Measurements from ENCODE around the gene CELSR1.
"Not testable (repeated sequence)": the region's sequence is repeated elsewhere in the genome, so short reads cannot be mapped to it uniquely, and the experiment has no call there.

The CELSR1 gene

GRCh38 chr22:46501265-46501664 is 36.2 kb downstream of the CELSR1 start:
- H2AFZ ChIP-seq (ENCODE audit: low read depth, low read length); H3K9me3 ChIP-seq (ENCODE audit: low read length); H3K36me3 ChIP-seq (ENCODE audit: insufficient read depth, low read length); H3K27me3 ChIP-seq (ENCODE audit: insufficient read depth, low read length); H3K4me3 ChIP-seq (ENCODE audit: low read length): not testable (repeated sequence)
- H3K4me1 ChIP-seq (ENCODE audit: insufficient read depth, low read length) = peaks cover 22% of the 10 kb centered on the region

GRCh38 chr22:46500201-46500600 is 37.2 kb downstream of the CELSR1 start:
- H3K4me3 ChIP-seq (ENCODE audit: low read length) = no peak overlapping the region
- no peaks in the 10 kb centered on the region for H3K9me3 ChIP-seq (ENCODE audit: low read length)
- H3K36me3 ChIP-seq (ENCODE audit: insufficient read depth, low read length) = no peaks in the 10 kb centered on the region
- H3K4me1 ChIP-seq (ENCODE audit: insufficient read depth, low read length) = peaks cover 22% of the 10 kb centered on the region
- H2AFZ ChIP-seq (ENCODE audit: low read depth, low read length) = no peak overlapping the region
- no peaks in the 10 kb centered on the region for H3K27me3 ChIP-seq (ENCODE audit: insufficient read depth, low read length)

GRCh38 chr22:46499805-46500189 is 37.6 kb downstream of the CELSR1 start:
- Histone ChIP-seq H3K4me1 (ENCODE audit: insufficient read depth, low read length) (peaks cover 22% of the 10 kb centered on the region), H3K9me3 (ENCODE audit: low read length) (no peaks in the 10 kb centered on the region), H3K27me3 (ENCODE audit: insufficient read depth, low read length) (no peaks in the 10 kb centered on the region), H3K4me3 (ENCODE audit: low read length) (peak overlapping the region; percentile 15), H3K36me3 (ENCODE audit: insufficient read depth, low read length) (no peaks in the 10 kb centered on the region), H2AFZ (ENCODE audit: low read depth, low read length) (no peak overlapping the region)

- no peaks in the 10 kb centered on the region for H3K9me3 ChIP-seq (ENCODE audit: low read length)
- no peaks in the 10 kb centered on the region for H3K36me3 ChIP-seq (ENCODE audit: insufficient read depth, low read length)
- no peaks in the 10 kb centered on the region for H3K27me3 ChIP-seq (ENCODE audit: insufficient read depth, low read length)
- H3K4me3 ChIP-seq (ENCODE audit: low read length) = no peak overlapping the region
- H2AFZ ChIP-seq (ENCODE audit: low read depth, low read length) = no peak overlapping the region
- H3K4me1 ChIP-seq (ENCODE audit: insufficient read depth, low read length) = peaks cover 4% of the 10 kb centered on the region
Measured at GRCh38 chr22:46491946-46492345, 45.5 kb downstream of the CELSR1 start.

- Histone ChIP-seq H2AFZ (ENCODE audit: low read depth, low read length) (no peak overlapping the region), H3K36me3 (ENCODE audit: insufficient read depth, low read length) (no peaks in the 10 kb centered on the region), H3K27me3 (ENCODE audit: insufficient read depth, low read length) (no peaks in the 10 kb centered on the region), H3K9me3 (ENCODE audit: low read length) (no peaks in the 10 kb centered on the region), H3K4me1 (ENCODE audit: insufficient read depth, low read length) (peaks cover 6% of the 10 kb centered on the region), H3K4me3 (ENCODE audit: low read length) (no peak overlapping the region)
Measured at GRCh38 chr22:46490538-46490937, 46.9 kb downstream of the CELSR1 start.

- Histone ChIP-seq H3K36me3 (ENCODE audit: insufficient read depth, low read length) (no peaks in the 10 kb centered on the region), H3K9me3 (ENCODE audit: low read length) (peaks cover 3% of the 10 kb centered on the region), H3K4me3 (ENCODE audit: low read length) (no peak overlapping the region), H3K27me3 (ENCODE audit: insufficient read depth, low read length) (no peaks in the 10 kb centered on the region), H3K4me1 (ENCODE audit: insufficient read depth, low read length) (peaks cover 27% of the 10 kb centered on the region), H2AFZ (ENCODE audit: low read depth, low read length) (no peak overlapping the region)
Measured at GRCh38 chr22:46486996-46487717, 50.3 kb downstream of the CELSR1 start.

GRCh38 chr22:46484861-46485595 is 52.4 kb downstream of the CELSR1 start:
- no peaks in the 10 kb centered on the region for H3K36me3 ChIP-seq (ENCODE audit: insufficient read depth, low read length)
- H3K27me3 ChIP-seq (ENCODE audit: insufficient read depth, low read length) = no peaks in the 10 kb centered on the region
- no peak overlapping the region for H3K4me3 ChIP-seq (ENCODE audit: low read length)
- peaks cover 27% of the 10 kb centered on the region for H3K4me1 ChIP-seq (ENCODE audit: insufficient read depth, low read length)
- peaks cover 3% of the 10 kb centered on the region for H3K9me3 ChIP-seq (ENCODE audit: low read length)
- peak overlapping the region; percentile 78 for H2AFZ ChIP-seq (ENCODE audit: low read depth, low read length)

- peaks cover 27% of the 10 kb centered on the region for H3K4me1 ChIP-seq (ENCODE audit: insufficient read depth, low read length)
- no peak overlapping the region for H2AFZ ChIP-seq (ENCODE audit: low read depth, low read length)
- no peak overlapping the region for H3K4me3 ChIP-seq (ENCODE audit: low read length)
- H3K27me3 ChIP-seq (ENCODE audit: insufficient read depth, low read length) = no peaks in the 10 kb centered on the region
- no peaks in the 10 kb centered on the region for H3K36me3 ChIP-seq (ENCODE audit: insufficient read depth, low read length)
- peaks cover 3% of the 10 kb centered on the region for H3K9me3 ChIP-seq (ENCODE audit: low read length)
Measured at GRCh38 chr22:46484156-46484860, 53.1 kb downstream of the CELSR1 start.

GRCh38 chr22:46483353-46483752 is 54.1 kb downstream of the CELSR1 start:
- Histone ChIP-seq H2AFZ (ENCODE audit: low read depth, low read length) (no peak overlapping the region), H3K4me3 (ENCODE audit: low read length) (no peak overlapping the region), H3K36me3 (ENCODE audit: insufficient read depth, low read length) (no peaks in the 10 kb centered on the region), H3K9me3 (ENCODE audit: low read length) (peaks cover 3% of the 10 kb centered on the region), H3K4me1 (ENCODE audit: insufficient read depth, low read length) (peaks cover 27% of the 10 kb centered on the region), H3K27me3 (ENCODE audit: insufficient read depth, low read length) (no peaks in the 10 kb centered on the region)

GRCh38 chr22:46482056-46482675 is 55.3 kb downstream of the CELSR1 start:
- no peaks in the 10 kb centered on the region for H3K27me3 ChIP-seq (ENCODE audit: insufficient read depth, low read length)
- H3K9me3 ChIP-seq (ENCODE audit: low read length) = peaks cover 3% of the 10 kb centered on the region
- no peaks in the 10 kb centered on the region for H3K36me3 ChIP-seq (ENCODE audit: insufficient read depth, low read length)
- H3K4me1 ChIP-seq (ENCODE audit: insufficient read depth, low read length) = peaks cover 22% of the 10 kb centered on the region
- no peak overlapping the region for H2AFZ ChIP-seq (ENCODE audit: low read depth, low read length)
- no peak overlapping the region for H3K4me3 ChIP-seq (ENCODE audit: low read length)

GRCh38 chr22:46481386-46481785 is 56.0 kb downstream of the CELSR1 start:
- no peak overlapping the region for H2AFZ ChIP-seq (ENCODE audit: low read depth, low read length)
- no peaks in the 10 kb centered on the region for H3K36me3 ChIP-seq (ENCODE audit: insufficient read depth, low read length)
- peaks cover 22% of the 10 kb centered on the region for H3K4me1 ChIP-seq (ENCODE audit: insufficient read depth, low read length)
- H3K4me3 ChIP-seq (ENCODE audit: low read length) = no peak overlapping the region
- no peaks in the 10 kb centered on the region for H3K27me3 ChIP-seq (ENCODE audit: insufficient read depth, low read length)
- H3K9me3 ChIP-seq (ENCODE audit: low read length) = peaks cover 3% of the 10 kb centered on the region

GRCh38 chr22:46480396-46480795 is 57.0 kb downstream of the CELSR1 start:
- Histone ChIP-seq H3K4me1 (ENCODE audit: insufficient read depth, low read length) (peaks cover 19% of the 10 kb centered on the region), H3K4me3 (ENCODE audit: low read length) (no peak overlapping the region)

GRCh38 chr22:46479046-46479445 is 58.4 kb downstream of the CELSR1 start:
- H3K27me3 ChIP-seq (ENCODE audit: insufficient read depth, low read length) = no peaks in the 10 kb centered on the region

More at GRCh38 chr22:46480396-46480795, 57.0 kb downstream of the CELSR1 start:
- Histone ChIP-seq H3K27me3 (ENCODE audit: insufficient read depth, low read length) (no peaks in the 10 kb centered on the region), H2AFZ (ENCODE audit: low read depth, low read length) (no peak overlapping the region), H3K36me3 (ENCODE audit: insufficient read depth, low read length) (no peaks in the 10 kb centered on the region), H3K9me3 (ENCODE audit: low read length) (peaks cover 4% of the 10 kb centered on the region)

More at GRCh38 chr22:46479046-46479445, 58.4 kb downstream of the CELSR1 start:
- Histone ChIP-seq H2AFZ (ENCODE audit: low read depth, low read length) (no peak overlapping the region), H3K36me3 (ENCODE audit: insufficient read depth, low read length) (no peaks in the 10 kb centered on the region), H3K4me1 (ENCODE audit: insufficient read depth, low read length) (peaks cover 6% of the 10 kb centered on the region), H3K4me3 (ENCODE audit: low read length) (no peak overlapping the region), H3K9me3 (ENCODE audit: low read length) (peaks cover 8% of the 10 kb centered on the region)

Measured in neuron (in vitro differentiated cells).